ENCODE measurements around the gene MMS19. TPM values are rescaled to one million over a fixed set of nuclear protein-coding genes. Genes with fewer than 3 reads are reported as not detected.
"Not testable (repeated sequence)": the region's sequence is repeated elsewhere in the genome, so short reads cannot be mapped to it uniquely, and the experiment has no call there.

The MMS19 gene
- total and polyA plus RNA-seq, 2 donors = 58.4 to 107 TPM

DNA sequence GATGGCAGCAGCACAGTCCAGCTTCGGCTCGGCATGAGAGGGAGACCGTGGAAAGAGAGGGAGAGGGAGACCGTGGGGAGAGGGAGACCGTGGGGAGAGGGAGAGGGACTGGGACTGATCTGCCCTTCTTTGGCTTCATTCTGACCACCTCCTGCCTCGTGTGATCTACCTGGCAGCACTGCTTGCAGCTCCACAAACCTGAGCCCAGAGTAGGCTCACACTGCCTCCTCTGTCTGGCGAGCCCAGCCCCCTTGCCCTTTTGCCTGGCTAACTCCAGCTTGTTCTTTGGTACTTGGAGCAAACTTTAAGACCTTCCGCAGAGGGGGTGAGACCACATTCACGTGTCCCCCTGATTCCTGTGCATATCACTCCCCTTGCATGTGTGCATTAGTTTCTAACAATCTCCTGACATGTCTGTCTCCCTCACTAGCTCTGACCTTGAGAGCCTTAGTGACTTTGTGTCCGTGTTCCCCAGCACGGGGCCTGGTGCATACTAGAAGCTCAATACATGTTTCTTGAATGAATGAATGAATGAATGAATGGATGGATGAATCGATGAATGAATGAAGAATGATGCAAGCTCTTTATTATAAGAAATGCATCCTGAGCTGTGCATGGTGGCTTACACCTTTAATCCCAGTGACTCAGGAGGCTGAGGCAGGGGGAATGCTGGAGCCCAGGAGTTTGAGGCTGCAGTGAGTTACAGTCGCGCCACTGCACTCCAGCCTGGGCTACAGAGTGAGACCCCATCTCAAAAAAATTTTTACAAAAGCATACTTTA, 31.7 kb upstream of the MMS19 start:
- no peak for DNase-seq (ENCODE audit: low read depth in 6 of 9, low spot score in 9 of 9)
- Histone ChIP-seq H3K4me3 (ENCODE audit: low read length in 2 of 2) (no peak overlapping the region), H3K9me3 (ENCODE audit: control insufficient read depth in 2 of 2, insufficient read depth in 1 of 2, low read length in 1 of 2) (no peaks in the 10 kb centered on the region), H3K36me3 (ENCODE audit: control insufficient read depth in 2 of 2, insufficient read depth in 2 of 2, low read length in 1 of 2) (no peaks in the 10 kb centered on the region), H3K27me3 (ENCODE audit: control insufficient read depth in 2 of 2, insufficient read depth in 1 of 2, low read length in 1 of 2) (no peaks in the 10 kb centered on the region), H3K4me1 (ENCODE audit: control insufficient read depth in 2 of 2, insufficient read depth in 2 of 2, low read length in 2 of 2) (no peaks in the 10 kb centered on the region), H3K27ac (ENCODE audit: low read depth in 1 of 2, low read length in 1 of 2) (no peak overlapping the region)
- 85% methylated on average over 14 of the region's 14 CpGs for WGBS

DNA sequence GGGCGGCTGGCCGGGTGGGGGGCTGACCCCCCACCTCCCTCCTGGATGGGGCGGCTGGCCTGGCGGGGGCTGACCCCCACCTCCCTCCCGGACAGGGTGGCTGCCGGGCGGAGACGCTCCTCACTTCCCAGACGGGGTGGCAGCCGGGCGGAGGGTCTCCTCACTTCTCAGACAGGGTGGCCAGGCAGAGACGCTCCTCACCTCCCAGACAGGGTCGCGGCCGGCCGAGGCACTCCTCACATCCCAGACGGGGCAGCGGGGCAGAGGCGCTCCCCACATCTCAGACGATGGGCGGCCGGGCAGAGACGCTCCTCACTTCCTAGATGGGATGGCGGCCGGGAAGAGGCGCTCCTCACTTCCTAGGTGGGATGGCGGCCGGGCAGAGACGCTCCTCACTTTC, 30.7 kb upstream of the MMS19 start:
- H3K27me3 ChIP-seq (ENCODE audit: control insufficient read depth in 2 of 2, insufficient read depth in 1 of 2, low read length in 1 of 2); DNase-seq (ENCODE audit: low read depth in 6 of 9, low spot score in 9 of 9); H3K27ac ChIP-seq (ENCODE audit: low read depth in 1 of 2, low read length in 1 of 2); H3K9me3 ChIP-seq (ENCODE audit: control insufficient read depth in 2 of 2, insufficient read depth in 1 of 2, low read length in 1 of 2); H3K4me3 ChIP-seq (ENCODE audit: low read length in 2 of 2); H3K36me3 ChIP-seq (ENCODE audit: control insufficient read depth in 2 of 2, insufficient read depth in 2 of 2, low read length in 1 of 2); H3K4me1 ChIP-seq (ENCODE audit: control insufficient read depth in 2 of 2, insufficient read depth in 2 of 2, low read length in 2 of 2): not testable (repeated sequence)
- 99% methylated on average over 26 of the region's 29 CpGs for WGBS

DNA sequence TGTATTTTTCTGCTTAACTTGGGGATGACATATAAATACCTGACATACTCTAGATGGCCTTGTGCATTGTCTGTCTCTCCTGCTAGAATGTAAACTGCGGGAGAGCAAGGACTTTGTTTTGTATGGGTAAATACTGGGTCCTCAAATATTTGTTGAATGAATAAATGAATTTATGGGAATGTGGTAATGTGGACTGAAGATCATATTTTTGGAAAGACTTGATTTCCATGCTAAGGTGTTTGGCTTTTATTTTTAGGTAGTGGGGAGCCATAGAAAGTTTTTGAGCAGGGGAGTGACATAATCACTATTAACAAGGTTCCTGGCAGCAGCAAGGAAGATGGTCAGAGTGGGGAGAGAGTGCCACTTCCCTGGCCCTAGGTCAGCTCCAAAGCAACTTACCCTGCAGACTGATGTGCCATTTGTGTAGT, 27.5 kb upstream of the MMS19 start:
- no peak for DNase-seq (ENCODE audit: low read depth in 6 of 9, low spot score in 9 of 9)
- Histone ChIP-seq H3K9me3 (ENCODE audit: control insufficient read depth in 2 of 2, insufficient read depth in 1 of 2, low read length in 1 of 2) (no peaks in the 10 kb centered on the region), H3K27ac (ENCODE audit: low read depth in 1 of 2, low read length in 1 of 2) (no peak overlapping the region), H3K36me3 (ENCODE audit: control insufficient read depth in 2 of 2, insufficient read depth in 2 of 2, low read length in 1 of 2) (no peaks in the 10 kb centered on the region), H3K4me1 (ENCODE audit: control insufficient read depth in 2 of 2, insufficient read depth in 2 of 2, low read length in 2 of 2) (no peaks in the 10 kb centered on the region), H3K4me3 (ENCODE audit: low read length in 2 of 2) (no peak overlapping the region), H3K27me3 (ENCODE audit: control insufficient read depth in 2 of 2, insufficient read depth in 1 of 2, low read length in 1 of 2) (peaks cover 0 to 3% of the 10 kb centered on the region in 2 donors)
- WGBS = 97% methylated on average over 1 of the region's 1 CpG

GRCh38 chr10:97525086-97525485, 26.9 kb upstream of the MMS19 start:
- Histone ChIP-seq H3K4me1 (ENCODE audit: control insufficient read depth in 2 of 2, insufficient read depth in 2 of 2, low read length in 2 of 2) (no peaks in the 10 kb centered on the region), H3K9me3 (ENCODE audit: control insufficient read depth in 2 of 2, insufficient read depth in 1 of 2, low read length in 1 of 2) (no peaks in the 10 kb centered on the region), H3K27ac (ENCODE audit: low read depth in 1 of 2, low read length in 1 of 2) (no peak overlapping the region), H3K4me3 (ENCODE audit: low read length in 2 of 2) (no peak overlapping the region), H3K36me3 (ENCODE audit: control insufficient read depth in 2 of 2, insufficient read depth in 2 of 2, low read length in 1 of 2) (no peaks in the 10 kb centered on the region), H3K27me3 (ENCODE audit: control insufficient read depth in 2 of 2, insufficient read depth in 1 of 2, low read length in 1 of 2) (peaks cover 0 to 5% of the 10 kb centered on the region in 2 donors)
- DNase-seq (ENCODE audit: low read depth in 6 of 9, low spot score in 9 of 9) = no peak
- WGBS = 97% methylated on average over 5 of the region's 5 CpGs

- Histone ChIP-seq H3K27me3 (ENCODE audit: control insufficient read depth in 2 of 2, insufficient read depth in 1 of 2, low read length in 1 of 2) (peaks cover 0 to 11% of the 10 kb centered on the region in 2 donors), H3K36me3 (ENCODE audit: control insufficient read depth in 2 of 2, insufficient read depth in 2 of 2, low read length in 1 of 2) (no peaks in the 10 kb centered on the region), H3K27ac (ENCODE audit: low read depth in 1 of 2, low read length in 1 of 2) (no peak overlapping the region), H3K4me3 (ENCODE audit: low read length in 2 of 2) (no peak overlapping the region), H3K4me1 (ENCODE audit: control insufficient read depth in 2 of 2, insufficient read depth in 2 of 2, low read length in 2 of 2) (no peaks in the 10 kb centered on the region), H3K9me3 (ENCODE audit: control insufficient read depth in 2 of 2, insufficient read depth in 1 of 2, low read length in 1 of 2) (no peaks in the 10 kb centered on the region)
- 97% methylated on average over 8 of the region's 8 CpGs for WGBS
- DNase-seq (ENCODE audit: low read depth in 6 of 9, low spot score in 9 of 9) = no peak
These were observed 24.7 kb upstream of the MMS19 start for GRCh38 chr10:97522937-97523336.

DNA sequence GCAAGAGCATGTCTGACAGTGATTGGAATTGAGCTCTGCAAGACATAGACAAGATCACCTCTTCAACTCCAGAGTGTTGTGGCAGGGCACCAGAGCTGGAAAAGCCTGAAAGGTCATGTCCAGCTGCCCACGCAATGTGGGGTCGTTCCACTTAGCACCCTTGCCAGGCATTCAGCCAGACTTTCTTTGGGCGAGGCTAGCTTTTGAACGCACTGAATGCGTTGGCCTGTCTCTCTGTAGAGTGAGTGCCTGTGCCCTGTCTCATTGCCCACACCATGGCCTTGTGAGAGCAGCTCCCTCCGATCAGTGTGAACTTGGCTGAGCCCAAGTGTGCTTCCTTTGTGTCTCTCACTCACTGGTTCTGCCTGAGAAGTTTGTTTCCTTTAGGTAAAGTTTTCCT, 23.8 kb upstream of the MMS19 start:
- 94% methylated on average over 6 of the region's 6 CpGs for WGBS
- H3K4me1 ChIP-seq (ENCODE audit: control insufficient read depth in 2 of 2, insufficient read depth in 2 of 2, low read length in 2 of 2) = no peaks in the 10 kb centered on the region
- no peak overlapping the region for H3K27ac ChIP-seq (ENCODE audit: low read depth in 1 of 2, low read length in 1 of 2)

GRCh38 chr10:97520978-97521761, 22.9 kb upstream of the MMS19 start:
- peaks cover 0 to 11% of the 10 kb centered on the region in 2 donors for H3K27me3 ChIP-seq (ENCODE audit: control insufficient read depth in 2 of 2, insufficient read depth in 1 of 2, low read length in 1 of 2)
- H3K4me1 ChIP-seq (ENCODE audit: control insufficient read depth in 2 of 2, insufficient read depth in 2 of 2, low read length in 2 of 2) = no peaks in the 10 kb centered on the region
- no peak overlapping the region for H3K4me3 ChIP-seq (ENCODE audit: low read length in 2 of 2)
- DNase-seq (ENCODE audit: low read depth in 6 of 9, low spot score in 9 of 9) = no peak
- H3K27ac ChIP-seq (ENCODE audit: low read depth in 1 of 2, low read length in 1 of 2) = no peak overlapping the region
- WGBS = 95% methylated on average over 11 of the region's 11 CpGs
- H3K9me3 ChIP-seq (ENCODE audit: control insufficient read depth in 2 of 2, insufficient read depth in 1 of 2, low read length in 1 of 2) = peaks cover 0 to 3% of the 10 kb centered on the region in 2 donors
- H3K36me3 ChIP-seq (ENCODE audit: control insufficient read depth in 2 of 2, insufficient read depth in 2 of 2, low read length in 1 of 2) = no peaks in the 10 kb centered on the region

More for the DNA sequence above, 23.8 kb upstream of the MMS19 start:
- no peak for DNase-seq (ENCODE audit: low read depth in 6 of 9, low spot score in 9 of 9)
- H3K4me3 ChIP-seq (ENCODE audit: low read length in 2 of 2) = no peak overlapping the region
- no peaks in the 10 kb centered on the region for H3K36me3 ChIP-seq (ENCODE audit: control insufficient read depth in 2 of 2, insufficient read depth in 2 of 2, low read length in 1 of 2)
- peaks cover 0 to 3% of the 10 kb centered on the region in 2 donors for H3K9me3 ChIP-seq (ENCODE audit: control insufficient read depth in 2 of 2, insufficient read depth in 1 of 2, low read length in 1 of 2)
- peaks cover 0 to 11% of the 10 kb centered on the region in 2 donors for H3K27me3 ChIP-seq (ENCODE audit: control insufficient read depth in 2 of 2, insufficient read depth in 1 of 2, low read length in 1 of 2)

DNA sequence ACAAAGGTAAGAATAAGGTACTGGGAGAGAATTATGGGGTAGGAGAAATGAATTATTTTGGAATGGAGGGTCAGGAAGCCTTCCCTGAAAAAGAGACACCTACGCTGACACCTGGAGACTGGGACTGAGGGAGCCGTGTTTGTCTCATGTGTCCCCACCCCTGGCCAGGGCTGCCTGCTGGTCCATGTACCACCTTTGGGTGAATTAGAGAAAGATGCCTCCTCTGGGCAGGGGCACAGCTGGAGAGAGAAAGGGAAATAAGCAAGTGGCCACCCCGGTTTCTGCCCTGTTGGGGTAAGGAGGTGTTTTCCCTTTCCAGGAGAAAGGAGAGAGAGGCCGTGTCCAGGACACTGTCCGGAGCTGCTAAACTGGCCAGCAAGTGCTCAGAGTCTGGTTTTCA, 22.3 kb upstream of the MMS19 start:
- no peak overlapping the region for H3K27ac ChIP-seq (ENCODE audit: low read depth in 1 of 2, low read length in 1 of 2)
- DNase-seq (ENCODE audit: low read depth in 6 of 9, low spot score in 9 of 9) = no peak
- peaks cover 0 to 3% of the 10 kb centered on the region in 2 donors for H3K9me3 ChIP-seq (ENCODE audit: control insufficient read depth in 2 of 2, insufficient read depth in 1 of 2, low read length in 1 of 2)
- peaks cover 0 to 12% of the 10 kb centered on the region in 2 donors for H3K27me3 ChIP-seq (ENCODE audit: control insufficient read depth in 2 of 2, insufficient read depth in 1 of 2, low read length in 1 of 2)
- H3K36me3 ChIP-seq (ENCODE audit: control insufficient read depth in 2 of 2, insufficient read depth in 2 of 2, low read length in 1 of 2) = no peaks in the 10 kb centered on the region
- no peak overlapping the region for H3K4me3 ChIP-seq (ENCODE audit: low read length in 2 of 2)
- WGBS = 96% methylated on average over 5 of the region's 5 CpGs
- H3K4me1 ChIP-seq (ENCODE audit: control insufficient read depth in 2 of 2, insufficient read depth in 2 of 2, low read length in 2 of 2) = no peaks in the 10 kb centered on the region

DNA sequence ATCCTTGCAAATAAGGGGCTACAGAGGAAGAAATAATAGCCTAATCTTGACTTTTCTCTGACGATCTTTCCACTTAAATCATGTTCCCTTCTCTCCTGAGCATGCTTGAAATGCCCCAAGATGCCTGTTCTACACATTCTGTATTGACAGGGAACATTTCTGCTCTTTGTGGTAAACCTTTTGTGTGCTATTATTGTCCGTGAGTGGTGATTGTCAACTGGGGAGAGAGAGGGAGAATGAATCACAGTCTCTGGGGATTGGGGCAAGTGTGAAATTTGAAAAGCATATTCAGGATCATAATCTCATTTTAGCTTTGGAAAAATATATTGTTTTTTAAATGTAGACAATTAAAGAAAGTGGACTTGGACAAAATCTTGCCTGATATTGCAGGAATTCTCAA, 21.1 kb upstream of the MMS19 start:
- 86% methylated on average over 2 of the region's 2 CpGs for WGBS
- Histone ChIP-seq H3K27ac (ENCODE audit: low read depth in 1 of 2, low read length in 1 of 2) (no peak overlapping the region), H3K36me3 (ENCODE audit: control insufficient read depth in 2 of 2, insufficient read depth in 2 of 2, low read length in 1 of 2) (no peaks in the 10 kb centered on the region), H3K27me3 (ENCODE audit: control insufficient read depth in 2 of 2, insufficient read depth in 1 of 2, low read length in 1 of 2) (peaks cover 0 to 14% of the 10 kb centered on the region in 2 donors), H3K4me1 (ENCODE audit: control insufficient read depth in 2 of 2, insufficient read depth in 2 of 2, low read length in 2 of 2) (no peaks in the 10 kb centered on the region), H3K4me3 (ENCODE audit: low read length in 2 of 2) (no peak overlapping the region), H3K9me3 (ENCODE audit: control insufficient read depth in 2 of 2, insufficient read depth in 1 of 2, low read length in 1 of 2) (peaks cover 0 to 3% of the 10 kb centered on the region in 2 donors)
- no peak for DNase-seq (ENCODE audit: low read depth in 6 of 9, low spot score in 9 of 9)

All from thymus (tissue), 11 donors.